COLO668 (cell line): ENCODE results near the gene SP9.
"Not testable (repeated sequence)": the region's sequence is repeated elsewhere in the genome, so short reads cannot be mapped to it uniquely, and the experiment has no call there.

Source experiments
- DNase-seq: peaks from one replicate; lab custom pipeline; 2025; ENCODE audit not compliant: unreplicated experiment; lab: John Stamatoyannopoulos, UW

The SP9 gene

GRCh38 chr2:174344716-174345461 lies 10.1 kb downstream of the SP9 start:
- DNase-seq, result no peak

- DNase-seq, result no peak
These were observed 15.3 kb downstream of the SP9 start for GRCh38 chr2:174350018-174350417.

DNA sequence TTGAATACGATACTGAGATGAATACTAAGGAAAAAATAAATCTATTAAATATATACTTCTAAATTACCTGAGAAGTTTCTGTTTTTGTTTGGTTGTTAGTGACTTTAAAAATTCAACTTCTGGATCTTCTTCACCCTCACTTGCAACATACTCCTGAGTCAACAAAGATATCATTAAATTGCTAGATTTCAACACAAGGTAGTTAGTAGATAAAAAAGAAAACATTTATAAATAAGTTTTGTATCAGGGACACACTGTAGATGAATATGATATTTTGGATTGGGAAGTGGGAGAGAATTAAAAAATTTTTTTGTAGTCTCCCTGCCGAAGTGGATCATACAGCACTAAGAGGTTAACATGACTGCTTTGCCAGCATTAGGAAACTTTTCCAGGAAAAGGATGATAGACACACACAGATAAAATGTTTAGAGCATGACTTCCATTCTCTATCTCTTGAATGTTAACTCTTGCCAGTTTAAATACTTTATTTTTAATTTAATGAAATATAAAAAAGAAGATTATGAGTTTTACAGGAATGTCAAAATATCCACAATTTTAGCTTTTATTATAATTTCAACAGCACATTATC lies 15.9 kb downstream of the SP9 start:
- DNase-seq, result no peak

GRCh38 chr2:174353004-174353403 lies 18.2 kb downstream of the SP9 start:
- no peak for DNase-seq

DNA sequence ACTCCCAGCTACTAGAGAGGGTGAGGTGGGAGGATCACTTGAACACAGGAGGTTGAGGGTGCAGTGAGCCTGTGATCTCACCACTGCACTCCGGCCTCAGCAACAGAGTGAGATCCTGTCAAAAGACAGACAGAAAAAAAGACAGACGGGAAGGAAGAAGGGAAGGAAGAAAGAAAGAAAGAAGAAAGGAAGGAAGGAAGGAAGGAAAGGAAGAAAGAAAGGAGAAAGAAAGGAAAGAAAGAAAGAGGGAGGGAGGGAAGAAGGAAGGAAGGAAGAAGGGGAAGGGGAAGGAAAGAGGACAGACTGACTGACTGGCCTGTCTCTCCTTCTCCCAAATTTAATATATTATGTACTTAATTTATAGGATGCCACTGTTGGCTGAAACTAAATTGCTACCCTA lies 21.6 kb downstream of the SP9 start:
- DNase-seq, result no peak

DNA sequence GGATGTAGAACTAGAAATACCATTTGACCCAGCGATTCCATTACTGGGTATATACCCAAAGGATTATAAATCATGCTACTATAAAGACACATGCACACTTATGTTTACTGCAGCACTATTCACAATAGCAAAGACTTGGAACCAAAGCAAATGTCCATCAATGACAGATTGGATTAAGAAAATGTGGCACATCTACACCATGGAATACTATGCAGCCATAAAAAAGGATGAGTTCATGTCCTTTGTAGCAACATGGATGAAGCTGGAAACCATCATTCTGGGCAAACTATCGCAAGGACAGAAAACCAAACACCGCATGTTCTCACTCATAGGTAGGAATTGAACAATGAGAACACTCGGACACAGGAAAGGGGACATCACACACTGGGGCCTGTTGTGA lies 24.9 kb downstream of the SP9 start:
- DNase-seq, result not testable (repeated sequence)

- no peak for DNase-seq
These were observed 28.2 kb downstream of the SP9 start for GRCh38 chr2:174362949-174363348.

DNA sequence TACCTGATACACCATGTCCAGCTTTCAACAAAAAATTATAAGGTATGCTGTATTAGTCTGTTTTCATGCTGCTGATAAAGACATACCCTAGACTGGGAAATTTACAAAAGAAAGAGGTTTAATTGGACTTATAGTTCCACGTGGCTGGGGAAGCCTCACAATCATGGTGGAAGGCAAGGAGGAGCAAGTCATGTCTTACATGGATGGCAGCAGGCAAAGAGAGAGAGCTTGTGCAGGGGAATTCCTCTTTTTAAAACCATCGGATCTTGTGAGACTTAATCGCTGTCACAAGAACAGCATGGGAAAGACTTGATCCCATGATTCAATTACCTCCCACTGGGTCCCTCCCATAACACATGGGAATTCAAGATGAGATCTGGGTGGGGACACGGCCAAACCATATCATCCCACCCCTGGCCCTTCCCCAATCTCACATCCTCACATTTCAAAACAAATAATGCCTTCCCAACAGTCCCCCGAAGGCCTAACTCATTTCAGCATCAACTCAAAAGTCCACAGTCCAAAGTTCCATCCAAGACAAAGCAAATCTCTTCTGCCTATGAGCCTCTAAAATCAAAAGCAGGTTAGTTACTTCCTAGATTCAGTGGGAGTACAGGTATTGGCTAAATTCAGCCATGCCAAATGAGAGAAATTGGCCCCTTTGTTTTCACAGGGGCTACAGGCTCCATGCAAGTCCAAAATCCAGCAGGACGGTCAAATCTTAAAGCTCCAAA lies 28.9 kb downstream of the SP9 start:
- DNase-seq, result not testable (repeated sequence)

DNA sequence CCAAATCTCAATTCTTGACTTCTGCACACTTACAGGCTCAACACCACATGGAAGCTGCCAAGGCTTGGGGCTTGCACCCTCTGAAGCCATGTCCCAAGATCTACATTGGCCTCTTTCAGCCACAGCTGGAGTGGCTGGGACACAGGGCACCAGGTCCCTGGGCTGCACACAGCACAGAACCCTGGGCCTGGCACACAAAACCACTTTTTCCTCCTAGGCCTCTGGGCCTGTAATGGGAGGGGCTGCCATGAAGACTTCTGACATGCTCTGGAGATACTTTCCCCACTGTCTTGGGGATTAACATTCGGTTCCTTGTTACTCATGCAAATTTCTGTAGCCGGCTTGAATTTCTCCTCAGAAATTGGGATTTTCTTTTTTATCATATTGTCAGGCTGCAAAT lies 29.9 kb downstream of the SP9 start:
- no peak for DNase-seq

DNA sequence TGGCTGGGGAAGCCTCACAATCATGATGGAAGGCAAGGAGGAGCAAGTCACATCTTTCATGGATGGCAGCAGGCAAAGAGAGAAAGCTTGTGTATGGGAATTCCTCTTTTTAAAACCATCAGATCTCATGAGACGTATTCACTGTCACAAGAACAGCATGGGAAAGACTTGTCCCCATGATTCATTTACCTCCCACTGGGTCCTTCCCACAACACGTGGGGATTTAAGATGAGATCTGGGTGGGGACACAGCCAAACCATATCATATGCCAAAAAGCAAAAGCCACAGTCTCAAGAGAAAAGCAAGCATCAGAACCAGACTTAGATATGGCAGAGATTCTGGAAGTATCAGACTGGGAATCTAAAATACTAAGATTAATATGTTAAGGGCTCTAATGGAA lies 30.8 kb downstream of the SP9 start:
- DNase-seq, result no peak

DNA sequence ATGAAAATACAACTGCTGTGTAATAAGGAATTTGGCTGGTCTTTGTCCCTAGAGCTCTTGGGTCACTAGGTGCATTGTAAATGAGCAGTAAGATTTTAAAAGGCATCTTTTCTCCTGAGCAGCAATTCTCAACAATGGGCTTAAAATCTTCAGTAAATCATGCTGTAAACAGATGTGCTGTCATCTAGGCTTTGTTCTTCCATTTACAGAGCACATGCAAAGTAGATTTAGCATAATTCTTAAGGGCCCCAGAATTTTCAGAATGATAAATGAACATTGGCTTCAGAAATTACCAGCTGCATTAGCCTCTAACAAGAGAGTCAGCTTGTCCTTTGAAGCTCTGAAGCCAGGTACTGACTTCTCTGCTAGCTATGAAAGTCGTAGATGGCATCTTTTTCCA lies 33.9 kb downstream of the SP9 start:
- no peak for DNase-seq

- DNase-seq, result no peak
These were observed 42.2 kb downstream of the SP9 start for GRCh38 chr2:174376967-174377366.

GRCh38 chr2:174383796-174384195 lies 49.0 kb downstream of the SP9 start:
- DNase-seq, result no peak

GRCh38 chr2:174385201-174385600 lies 50.4 kb downstream of the SP9 start:
- no peak for DNase-seq
